Caco-2 (cell line): ENCODE data around the gene MORN1. TPM values are rescaled to one million over a fixed set of nuclear protein-coding genes. Genes with fewer than 3 reads are reported as not detected.

Experiments used
- BruUV-seq: library from RNA; stranded (reverse); fragments of 400-500 nt; replicated peaks from 2 replicates; lab custom pipeline; 2021; lab: Mats Ljungman, UMichigan
- CTCF ChIA-PET: fragments of 300-600 bp; sonication (Branson Sonifier 250); formaldehyde crosslinking; loops from one replicate; lab custom pipeline; 2022; ENCODE audit warnings: antibody characterized with exemption; lab: Charles Lee
- POLR2A ChIA-PET: fragments of 300-600 bp; sonication (Branson Sonifier 250); formaldehyde crosslinking; loops from one replicate; lab custom pipeline; 2022; ENCODE audit warnings: antibody characterized with exemption; lab: Charles Lee
- DNase-seq, 2 experiments: peaks; one replicate each; pipeline versions ENCODE4 v3.0.0 to v3.0.0-alpha.2; 2020 to 2022
- H3K27me3 ChIP-seq: replicated peaks from 2 replicates; pipeline ENCODE4 v1.6.0; 2011; ENCODE audit warnings: low read length; ENCODE audit not compliant: control insufficient read depth, insufficient read depth
- H3K36me3 ChIP-seq: 2 replicates; pipeline ENCODE4 v1.5.1; 2011; ENCODE audit warnings: low read length; ENCODE audit not compliant: control insufficient read depth, insufficient read depth
- H3K4me1 ChIP-seq: fragments of 250-450 bp; sonication (Bioruptor Pico); 2 replicates; pipeline ENCODE4 v1.5.1; 2020; ENCODE audit warnings: mild to moderate bottlenecking
- H3K4me3 ChIP-seq: 2 replicates; pipeline ENCODE4 v1.5.1; 2011; ENCODE audit warnings: low read depth, mild to moderate bottlenecking, control low read depth, low read length
- H3K9me3 ChIP-seq: fragments of 250-450 bp; sonication (Bioruptor Pico); 2 replicates; pipeline ENCODE4 v1.5.1; 2020; ENCODE audit warnings: mild to moderate bottlenecking, moderate library complexity
- H3K27ac Mint-ChIP-seq: one replicate; pipeline ENCODE4 v1.8.0; 2022; ENCODE audit warnings: mixed read lengths; ENCODE audit not compliant: unreplicated experiment
- H3K27me3 Mint-ChIP-seq: one replicate; pipeline ENCODE4 v1.8.0; 2022; ENCODE audit warnings: mixed read lengths; ENCODE audit not compliant: insufficient read depth, unreplicated experiment
- H3K36me3 Mint-ChIP-seq: one replicate; pipeline ENCODE4 v1.8.0; 2022; ENCODE audit warnings: mild to moderate bottlenecking, mixed read lengths; ENCODE audit not compliant: insufficient read depth, unreplicated experiment
- H3K4me1 Mint-ChIP-seq: one replicate; pipeline ENCODE4 v1.8.0; 2022; ENCODE audit warnings: low read depth, mixed read lengths; ENCODE audit not compliant: unreplicated experiment
- H3K4me3 Mint-ChIP-seq: one replicate; pipeline ENCODE4 v1.8.0; 2022; ENCODE audit warnings: mild to moderate bottlenecking, moderate library complexity, mixed read lengths; ENCODE audit not compliant: unreplicated experiment
- H3K9me3 Mint-ChIP-seq: one replicate; pipeline ENCODE4 v1.8.0; 2022; ENCODE audit warnings: mixed read lengths; ENCODE audit not compliant: unreplicated experiment
- CTCF ChIP-seq, 2 experiments: fragments of 200-600 bp in 1 of 2; IDR thresholded peaks; 1 replicate in 1 of 2; 2 replicates in 1 of 2; pipeline versions ENCODE4 v1.5.1 to v1.8.0; 2011 to 2022; ENCODE audit warnings: antibody characterized with exemption in 1 of 2, control low read depth in 1 of 2, inconsistent platforms in 1 of 2, low read depth in 1 of 2, low read length in 1 of 2, mild to moderate bottlenecking in 1 of 2, moderate library complexity in 1 of 2; ENCODE audit not compliant: insufficient read depth in 1 of 2, severe bottlenecking in 1 of 2, unreplicated experiment in 1 of 2
- intact Hi-C: fragments of 100-400 bp; cut with micrococcal nuclease; formaldehyde crosslinking; loops from one replicate; pipeline ENCODE4 v1.10.0; 2022; ENCODE audit not compliant: unreplicated experiment
- total RNA-seq: library from RNA; stranded (reverse); gene quantifications from 2 replicates; pipeline ENCODE4 v1.2.3, GENCODE V29; 2022

The MORN1 gene
- total RNA-seq, 1 experiment from 2014 or later, result 8.6 TPM

- no peak for TF ChIP-seq CTCF (IDR thresholded peaks at IDR 0.05; ENCODE audit: insufficient read depth in 1 of 2, low read depth in 1 of 2, low read length in 1 of 2, severe bottlenecking in 1 of 2, unreplicated experiment in 1 of 2)
- no peaks in the 10 kb centered on the region for H3K9me3 Mint-ChIP-seq
- ChIA-PET CTCF (no interaction called here), POLR2A (no interaction called here)
- Histone ChIP-seq H3K4me3 (no peak overlapping the region), H3K4me1 (peaks cover 20% of the 10 kb centered on the region), H3K9me3 (no peaks in the 10 kb centered on the region), H3K27me3 (no peaks in the 10 kb centered on the region), H3K36me3 (no peaks in the 10 kb centered on the region)
- no TSS peak for BruUV-seq
- H3K27ac Mint-ChIP-seq, result peak overlapping the region; percentile 63
- H3K36me3 Mint-ChIP-seq, result peaks cover 10% of the 10 kb centered on the region
- H3K27me3 Mint-ChIP-seq, result no peaks in the 10 kb centered on the region
- intact Hi-C loops, result no loop called here
- H3K4me3 Mint-ChIP-seq, result no peak overlapping the region
- no peaks in the 10 kb centered on the region for H3K4me1 Mint-ChIP-seq
- peak in 1 of 2 experiments; percentile 52 for DNase-seq
These were observed 119.3 kb downstream of the MORN1 start for GRCh38 chr1:2271841-2272655.

Other genes with a start within 250 kb of the MORN1 start
- gene FAAP20, start 196.8 kb downstream of the MORN1 start, total RNA-seq, result 62.5 and 72.4 TPM in 2 replicates
- gene SKI, start 163.2 kb downstream of the MORN1 start, total RNA-seq, result 38.2 and 39.8 TPM in 2 replicates
- 136 and 141 TPM in 2 replicates for gene RER1, start 287 bp upstream of the MORN1 start, total RNA-seq
- 19.7 and 21.9 TPM in 2 replicates for gene PEX10, start 21.0 kb upstream of the MORN1 start, total RNA-seq
- gene PLCH2, start 84.7 kb upstream of the MORN1 start, total RNA-seq, result 0.27 and 0.32 TPM in 2 replicates
- gene PANK4, start 135.0 kb upstream of the MORN1 start, total RNA-seq, result 27.0 and 31.7 TPM in 2 replicates
- gene HES5, start 138.7 kb upstream of the MORN1 start, total RNA-seq, result not detected in 2 replicates
- 1.5 and 3.2 TPM in 2 replicates for gene TNFRSF14, start 164.8 kb upstream of the MORN1 start, total RNA-seq
- gene PRXL2B, start 195.2 kb upstream of the MORN1 start, total RNA-seq, result 16.2 and 16.8 TPM in 2 replicates
- gene MMEL1, start 241.5 kb upstream of the MORN1 start, total RNA-seq, result not detected in 2 replicates